ENCODE results near the gene SLC27A1.

- TF ChIP-seq FOXM1 (IDR thresholded peaks at IDR 0.05; ENCODE audit: low read depth) (no peak), GABPA (IDR thresholded peaks at IDR 0.05; ENCODE audit: low read depth) (no peak)
These were observed 29.5 kb downstream of the SLC27A1 start for GRCh38 chr19:17499648-17500446.
